ENCODE data around the gene ARL10. TPM values are rescaled to one million over a fixed set of nuclear protein-coding genes. Genes with fewer than 3 reads are reported as not detected.

ARL10 gene
- total RNA-seq, 1 donor from 2014 or later: 4.2 TPM

GRCh38 chr5:176426876-176427275 is 61.6 kb downstream of the ARL10 start:
- no peak overlapping the region for H3K4me3 ChIP-seq (ENCODE audit: low read depth, low read length)
- DNase-seq (ENCODE audit: low read depth): no peak
- no peaks in the 10 kb centered on the region for H3K27me3 ChIP-seq (ENCODE audit: control insufficient read depth, insufficient read depth, low read length)
- FAIRE-seq: no peak
- TF ChIP-seq, protein P1, sequence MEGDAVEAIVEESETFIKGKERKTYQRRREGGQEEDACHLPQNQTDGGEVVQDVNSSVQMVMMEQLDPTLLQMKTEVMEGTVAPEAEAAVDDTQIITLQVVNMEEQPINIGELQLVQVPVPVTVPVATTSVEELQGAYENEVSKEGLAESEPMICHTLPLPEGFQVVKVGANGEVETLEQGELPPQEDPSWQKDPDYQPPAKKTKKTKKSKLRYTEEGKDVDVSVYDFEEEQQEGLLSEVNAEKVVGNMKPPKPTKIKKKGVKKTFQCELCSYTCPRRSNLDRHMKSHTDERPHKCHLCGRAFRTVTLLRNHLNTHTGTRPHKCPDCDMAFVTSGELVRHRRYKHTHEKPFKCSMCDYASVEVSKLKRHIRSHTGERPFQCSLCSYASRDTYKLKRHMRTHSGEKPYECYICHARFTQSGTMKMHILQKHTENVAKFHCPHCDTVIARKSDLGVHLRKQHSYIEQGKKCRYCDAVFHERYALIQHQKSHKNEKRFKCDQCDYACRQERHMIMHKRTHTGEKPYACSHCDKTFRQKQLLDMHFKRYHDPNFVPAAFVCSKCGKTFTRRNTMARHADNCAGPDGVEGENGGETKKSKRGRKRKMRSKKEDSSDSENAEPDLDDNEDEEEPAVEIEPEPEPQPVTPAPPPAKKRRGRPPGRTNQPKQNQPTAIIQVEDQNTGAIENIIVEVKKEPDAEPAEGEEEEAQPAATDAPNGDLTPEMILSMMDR (IDR thresholded peaks at IDR 0.05; ENCODE audit: insufficient read depth, low read length, severe bottlenecking): no peak
- no peaks in the 10 kb centered on the region for H3K36me3 ChIP-seq (ENCODE audit: control insufficient read depth, insufficient read depth, low read length)

DNA sequence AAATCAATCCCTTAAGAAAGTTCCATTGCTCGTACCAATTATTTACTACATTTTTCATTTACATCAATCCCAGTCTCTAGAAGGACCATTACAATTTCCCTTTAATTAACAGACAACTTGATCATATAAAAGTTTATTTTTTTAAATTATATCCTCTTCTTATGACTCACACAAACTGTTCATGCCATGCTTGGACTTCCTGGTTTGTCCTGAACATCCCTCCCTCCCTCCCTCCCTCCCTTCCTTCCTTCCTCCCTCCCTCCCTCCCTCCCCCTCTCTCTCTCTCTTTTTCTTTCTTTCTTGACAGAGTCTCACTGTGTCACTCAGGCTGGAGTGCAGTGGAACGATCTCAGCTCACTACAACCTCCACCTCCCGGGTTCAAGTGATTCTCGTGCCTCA is 62.7 kb downstream of the ARL10 start:
- DNase-seq (ENCODE audit: low read depth): no peak
- TF ChIP-seq, protein P1 (IDR thresholded peaks at IDR 0.05; ENCODE audit: insufficient read depth, low read length, severe bottlenecking): no peak
- no peaks in the 10 kb centered on the region for H3K27me3 ChIP-seq (ENCODE audit: control insufficient read depth, insufficient read depth, low read length)
- FAIRE-seq: no peak
- H3K4me3 ChIP-seq (ENCODE audit: low read depth, low read length): no peak overlapping the region
- no peaks in the 10 kb centered on the region for H3K36me3 ChIP-seq (ENCODE audit: control insufficient read depth, insufficient read depth, low read length)

- FAIRE-seq (no peak), DNase-seq (ENCODE audit: low read depth) (no peak)
- no peak overlapping the region for H3K4me3 ChIP-seq (ENCODE audit: low read depth, low read length)
- TF ChIP-seq, protein P1 (IDR thresholded peaks at IDR 0.05; ENCODE audit: insufficient read depth, low read length, severe bottlenecking): no peak
- H3K36me3 ChIP-seq (ENCODE audit: control insufficient read depth, insufficient read depth, low read length): no peaks in the 10 kb centered on the region
- no peaks in the 10 kb centered on the region for H3K27me3 ChIP-seq (ENCODE audit: control insufficient read depth, insufficient read depth, low read length)
These were observed 64.7 kb downstream of the ARL10 start for GRCh38 chr5:176429972-176430371.

Other genes starting within 250 kb of the ARL10 start
- 1.3 and 2.4 TPM in 2 replicates for gene SIMC1, start 127.1 kb upstream of the ARL10 start, total RNA-seq
- 54.2 and 70.2 TPM in 2 replicates for gene KIAA1191, start 3.7 kb upstream of the ARL10 start, total RNA-seq
- 29.3 and 36.1 TPM in 2 replicates for gene NOP16, start 23.1 kb downstream of the ARL10 start, total RNA-seq
- 20.8 and 22.7 TPM in 2 replicates for gene HIGD2A, start 23.3 kb downstream of the ARL10 start, total RNA-seq
- gene CLTB, start 51.1 kb downstream of the ARL10 start, total RNA-seq: 241 and 381 TPM in 2 replicates
- gene FAF2, start 82.9 kb downstream of the ARL10 start, total RNA-seq: 34.8 and 46.9 TPM in 2 replicates
- 2.1 and 3.6 TPM in 2 replicates for gene RNF44, start 171.9 kb downstream of the ARL10 start, total RNA-seq
- gene CDHR2, start 183.9 kb downstream of the ARL10 start, total RNA-seq: under 0.01 TPM in 2 replicates
- gene GPRIN1, start 244.7 kb downstream of the ARL10 start, total RNA-seq: 1.6 and 2.8 TPM in 2 replicates

Data from bronchial epithelial cell (primary cell).